ENCODE data around the gene ZNF514. TPM values are rescaled to one million over a fixed set of nuclear protein-coding genes. Genes with fewer than 3 reads are reported as not detected.
A peak's percentile ranks its signal among the peaks of the same experiment; 100 is the strongest.

The ZNF514 gene
- total and polyA plus RNA-seq, 10 of the 15 experiments (the other 5 are each of a cell fraction or from before 2014, with no cell fraction given) = 5.1 to 8.7 (median 6.6) TPM

DNA sequence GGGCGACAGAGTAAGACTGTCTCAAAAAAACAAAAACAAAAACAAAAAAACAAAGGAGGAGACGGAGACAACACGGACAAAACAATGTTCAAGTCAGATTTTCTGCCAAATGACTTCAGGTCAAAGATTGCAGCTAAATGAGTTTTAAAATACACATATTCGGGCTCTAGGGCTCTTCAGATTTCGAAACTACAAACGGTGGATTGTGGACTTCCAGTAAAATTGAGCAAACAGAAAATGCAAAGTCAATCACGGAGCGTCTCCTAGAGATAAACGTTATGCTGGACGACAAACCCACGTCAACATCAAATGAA, 38.6 kb downstream of the ZNF514 start:
- RAD21 ChIA-PET (ENCODE audit: unreplicated experiment) = interaction anchor here (1.4 to 4.2 kb wide), 5 partner anchors 39 to 98 kb away, joined by 4 to 17 read pairs (median 9); partner anchors contain the start of genes ZNF2 and ZNF514
- CTCF ChIA-PET = interaction anchor here (1.0 to 11.8 kb wide), 8 partner anchors 42 to 247 kb away, joined by 3 to 111 read pairs (median 4); partner anchors contain the start of gene ZNF2
- in situ Hi-C loops (cut with MboI) (no loop called here), intact Hi-C loops (cut with micrococcal nuclease; ENCODE audit: unreplicated experiment) (no loop called here)
- 3% methylated on average over 11 of the region's 11 CpGs for whole genome bisulfite sequencing (ENCODE audit: insufficient coverage, insufficient replicate concordance, low lambda C conversion rate, missing lambda C conversion rate)
- H2AFZ ChIP-seq (ENCODE audit: control insufficient read depth, low read depth, low read length) = peak overlapping the region; percentile 99
- peak overlapping the region; percentile 96 for H3K9ac ChIP-seq (ENCODE audit: control insufficient read depth, insufficient read depth, low read length)
- peaks cover 41% of the 10 kb centered on the region for H3K79me2 ChIP-seq (ENCODE audit: control insufficient read depth, insufficient read depth, low read length)
- H3K36me3 ChIP-seq (ENCODE audit: control insufficient read depth in 2 of 2, insufficient read depth in 2 of 2, low read length in 1 of 2) = no peaks in the 10 kb centered on the region
- no peaks in the 10 kb centered on the region for H3K27me3 ChIP-seq (replicated peaks in 1 of 2; ENCODE audit: control insufficient read depth in 2 of 2, insufficient read depth in 2 of 2, low read length in 1 of 2)
- no TSS peak for BruUV-seq (replicated peaks)
- FAIRE-seq (peak; percentile 83), DNase-seq (ENCODE audit: low read depth, low spot score) (peak; percentile 8), ATAC-seq (peak; percentile 3; the same call in 2 of the 3 replicates)
- SMC1A ChIA-PET (ENCODE audit: uncharacterized antibody, unreplicated experiment) = interaction anchor here (0.8 to 1.9 kb wide), 3 partner anchors 45 to 99 kb away, joined by 3 to 5 read pairs (median 4); partner anchors contain the start of gene ZNF2
- H3K4me1 ChIP-seq (ENCODE audit: control insufficient read depth, insufficient read depth, low read length) = peaks cover 16% of the 10 kb centered on the region
- peak overlapping the region; percentile 98 for H3K27ac ChIP-seq (ENCODE audit: control insufficient read depth, insufficient read depth)
- H4K20me1 ChIP-seq (ENCODE audit: control insufficient read depth, insufficient read depth) = peaks cover 2% of the 10 kb centered on the region; the same call in 1 of the 2 replicates
- TF ChIP-seq ZNF274 (IDR thresholded peaks at IDR 0.05; ENCODE audit: insufficient read depth, insufficient read length) (no peak), RAD51 (IDR thresholded peaks at IDR 0.05) (0 out of 2 replicates have a peak, but pooled peaks have one; percentile 19), ZBED1 (IDR thresholded peaks at IDR 0.05; ENCODE audit: borderline replicate concordance) (no peak), BACH1 (IDR thresholded peaks at IDR 0.05; ENCODE audit: borderline replicate concordance) (no peak), JUNB (IDR thresholded peaks at IDR 0.05) (no peak), POLR2AphosphoS5 (IDR thresholded peaks at IDR 0.05; ENCODE audit: low read length) (no peak), NFXL1 (IDR thresholded peaks at IDR 0.05; ENCODE audit: borderline replicate concordance) (no peak), DPF2 (IDR thresholded peaks at IDR 0.05) (no peak), PML (IDR thresholded peaks at IDR 0.05; ENCODE audit: low read length) (peak; percentile 20; the same call in 1 of the 2 replicates), ZNF384 (IDR thresholded peaks at IDR 0.05; ENCODE audit: borderline replicate concordance, low read depth, low read length) (no peak), EED (IDR thresholded peaks at IDR 0.05; ENCODE audit: low read depth) (no peak), HCFC1 (IDR thresholded peaks at IDR 0.05; ENCODE audit: low read length) (no peak), TCF12 (IDR thresholded peaks at IDR 0.05; ENCODE audit: low read depth, low read length) (no peak), MTA2 (IDR thresholded peaks at IDR 0.05; ENCODE audit: low read depth) (no peak), MYB (IDR thresholded peaks at IDR 0.05; ENCODE audit: borderline replicate concordance, low read depth, low read length) (no peak), RB1 (IDR thresholded peaks at IDR 0.05; ENCODE audit: borderline replicate concordance) (no peak)
- TF ChIP-seq, protein P1, sequence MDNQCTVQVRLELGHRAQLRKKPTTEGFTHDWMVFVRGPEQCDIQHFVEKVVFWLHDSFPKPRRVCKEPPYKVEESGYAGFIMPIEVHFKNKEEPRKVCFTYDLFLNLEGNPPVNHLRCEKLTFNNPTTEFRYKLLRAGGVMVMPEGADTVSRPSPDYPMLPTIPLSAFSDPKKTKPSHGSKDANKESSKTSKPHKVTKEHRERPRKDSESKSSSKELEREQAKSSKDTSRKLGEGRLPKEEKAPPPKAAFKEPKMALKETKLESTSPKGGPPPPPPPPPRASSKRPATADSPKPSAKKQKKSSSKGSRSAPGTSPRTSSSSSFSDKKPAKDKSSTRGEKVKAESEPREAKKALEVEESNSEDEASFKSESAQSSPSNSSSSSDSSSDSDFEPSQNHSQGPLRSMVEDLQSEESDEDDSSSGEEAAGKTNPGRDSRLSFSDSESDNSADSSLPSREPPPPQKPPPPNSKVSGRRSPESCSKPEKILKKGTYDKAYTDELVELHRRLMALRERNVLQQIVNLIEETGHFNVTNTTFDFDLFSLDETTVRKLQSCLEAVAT (IDR thresholded peaks at IDR 0.05) = 0 out of 2 replicates have a peak, but pooled peaks have one; percentile 12
- TF ChIP-seq, protein P2, sequence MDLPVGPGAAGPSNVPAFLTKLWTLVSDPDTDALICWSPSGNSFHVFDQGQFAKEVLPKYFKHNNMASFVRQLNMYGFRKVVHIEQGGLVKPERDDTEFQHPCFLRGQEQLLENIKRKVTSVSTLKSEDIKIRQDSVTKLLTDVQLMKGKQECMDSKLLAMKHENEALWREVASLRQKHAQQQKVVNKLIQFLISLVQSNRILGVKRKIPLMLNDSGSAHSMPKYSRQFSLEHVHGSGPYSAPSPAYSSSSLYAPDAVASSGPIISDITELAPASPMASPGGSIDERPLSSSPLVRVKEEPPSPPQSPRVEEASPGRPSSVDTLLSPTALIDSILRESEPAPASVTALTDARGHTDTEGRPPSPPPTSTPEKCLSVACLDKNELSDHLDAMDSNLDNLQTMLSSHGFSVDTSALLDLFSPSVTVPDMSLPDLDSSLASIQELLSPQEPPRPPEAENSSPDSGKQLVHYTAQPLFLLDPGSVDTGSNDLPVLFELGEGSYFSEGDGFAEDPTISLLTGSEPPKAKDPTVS (IDR thresholded peaks at IDR 0.05; ENCODE audit: low read depth, low read length) = no peak
- peak overlapping the region; percentile 50 for H3K4me2 ChIP-seq (ENCODE audit: control insufficient read depth, insufficient read depth)
- POLR2A ChIA-PET = interaction anchor here (1.0 to 2.1 kb wide), 6 partner anchors 36 to 76 kb away, joined by 3 to 8 read pairs (median 3); partner anchors contain the start of gene ZNF514
- no peaks in the 10 kb centered on the region for H3K9me3 ChIP-seq (replicated peaks; ENCODE audit: control insufficient read depth, insufficient read depth, low read length)
- peak overlapping the region; percentile 93 for H3K4me3 ChIP-seq
